NCI-H69 (cell line): ENCODE data around the gene GNPTAB.
A peak's percentile ranks its signal among the peaks of the same experiment; 100 is the strongest.
"Not testable (repeated sequence)": the region's sequence is repeated elsewhere in the genome, so short reads cannot be mapped to it uniquely, and the experiment has no call there.

Experiments
- DNase-seq: peaks from one replicate; lab custom pipeline; 2025; lab: John Stamatoyannopoulos, UW

GNPTAB gene

DNA sequence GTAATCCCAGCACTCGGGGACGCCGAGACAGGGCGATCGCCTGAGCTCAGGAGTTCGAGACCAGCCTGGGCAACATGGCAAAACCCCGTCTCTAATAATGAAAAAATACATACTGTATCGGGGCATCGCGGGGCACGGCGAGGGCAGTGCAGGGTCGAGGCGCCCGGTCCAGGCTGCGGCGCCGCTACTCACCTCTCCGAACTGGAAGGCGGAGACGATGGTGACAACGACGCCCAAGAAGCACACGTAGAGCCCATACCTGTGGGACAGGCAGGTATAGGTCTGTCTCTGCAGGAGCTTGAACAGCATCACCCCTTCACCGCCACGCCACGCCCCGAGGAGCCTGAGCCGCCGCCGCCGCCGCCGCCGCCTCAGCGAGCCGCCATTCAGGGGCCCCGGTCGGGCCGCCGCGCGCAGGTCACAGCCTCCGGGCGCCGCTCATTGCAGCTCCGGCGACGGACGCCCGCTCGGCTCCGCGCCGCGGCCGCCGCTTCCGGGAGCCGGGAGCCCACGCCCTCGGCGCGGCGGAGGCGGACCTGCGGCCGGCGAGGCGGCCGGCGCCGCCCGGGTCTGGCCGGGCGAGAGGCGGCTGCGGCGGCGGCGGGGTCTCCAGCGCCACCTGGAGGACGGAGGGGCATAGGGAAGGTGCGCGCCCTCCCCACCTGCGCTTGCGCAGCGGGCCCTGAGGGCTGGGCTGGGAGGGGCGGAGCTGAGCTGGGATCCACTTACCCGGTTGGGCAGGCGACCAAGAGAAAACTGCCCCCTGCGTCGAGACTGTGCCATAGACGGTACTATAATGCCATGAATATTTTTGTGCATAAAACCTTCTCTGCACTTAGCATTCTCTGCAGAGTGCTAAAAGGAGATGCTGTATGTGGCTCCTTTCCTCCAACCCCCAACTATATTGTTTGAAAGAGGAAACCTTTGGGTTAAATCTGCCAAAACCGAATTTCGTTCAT is at the start of gene GNPTAB:
TSS of gene GNPTAB (minus strand) at position 593 of the 959 bp plus-strand sequence. CDS start at position 309, 284 bp downstream.
- DNase-seq = peak; percentile 96

DNA sequence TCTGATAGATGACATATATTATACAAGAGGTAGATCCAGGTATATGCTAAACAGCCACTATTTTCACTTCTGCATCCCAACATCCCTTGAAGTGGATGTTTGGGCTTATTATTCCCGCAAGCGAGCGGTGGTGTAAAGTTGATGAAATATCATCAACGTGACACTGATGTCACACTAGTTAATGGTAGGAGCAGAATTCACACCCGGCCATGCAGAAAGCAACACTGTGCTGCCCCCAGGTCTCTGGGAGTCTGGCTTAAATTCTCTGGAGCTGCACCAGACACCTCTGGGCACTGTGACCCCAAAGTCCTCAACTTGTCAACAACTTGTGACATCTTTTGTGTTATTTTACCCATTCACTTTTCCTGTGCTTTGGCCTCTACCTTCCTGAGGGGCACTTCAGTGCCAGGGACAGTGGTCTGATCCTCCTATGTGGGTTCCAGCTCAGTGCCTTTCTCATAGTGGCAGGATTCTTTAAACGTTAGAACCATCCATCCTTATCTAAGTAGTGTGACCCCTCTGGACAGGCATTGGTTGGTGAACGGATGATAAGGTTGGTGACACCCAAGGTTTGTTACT is 47.6 kb upstream of the GNPTAB start:
- DNase-seq = no peak

- no peak for DNase-seq
These were observed 47.1 kb upstream of the GNPTAB start for GRCh38 chr12:101877806-101878242.

DNA sequence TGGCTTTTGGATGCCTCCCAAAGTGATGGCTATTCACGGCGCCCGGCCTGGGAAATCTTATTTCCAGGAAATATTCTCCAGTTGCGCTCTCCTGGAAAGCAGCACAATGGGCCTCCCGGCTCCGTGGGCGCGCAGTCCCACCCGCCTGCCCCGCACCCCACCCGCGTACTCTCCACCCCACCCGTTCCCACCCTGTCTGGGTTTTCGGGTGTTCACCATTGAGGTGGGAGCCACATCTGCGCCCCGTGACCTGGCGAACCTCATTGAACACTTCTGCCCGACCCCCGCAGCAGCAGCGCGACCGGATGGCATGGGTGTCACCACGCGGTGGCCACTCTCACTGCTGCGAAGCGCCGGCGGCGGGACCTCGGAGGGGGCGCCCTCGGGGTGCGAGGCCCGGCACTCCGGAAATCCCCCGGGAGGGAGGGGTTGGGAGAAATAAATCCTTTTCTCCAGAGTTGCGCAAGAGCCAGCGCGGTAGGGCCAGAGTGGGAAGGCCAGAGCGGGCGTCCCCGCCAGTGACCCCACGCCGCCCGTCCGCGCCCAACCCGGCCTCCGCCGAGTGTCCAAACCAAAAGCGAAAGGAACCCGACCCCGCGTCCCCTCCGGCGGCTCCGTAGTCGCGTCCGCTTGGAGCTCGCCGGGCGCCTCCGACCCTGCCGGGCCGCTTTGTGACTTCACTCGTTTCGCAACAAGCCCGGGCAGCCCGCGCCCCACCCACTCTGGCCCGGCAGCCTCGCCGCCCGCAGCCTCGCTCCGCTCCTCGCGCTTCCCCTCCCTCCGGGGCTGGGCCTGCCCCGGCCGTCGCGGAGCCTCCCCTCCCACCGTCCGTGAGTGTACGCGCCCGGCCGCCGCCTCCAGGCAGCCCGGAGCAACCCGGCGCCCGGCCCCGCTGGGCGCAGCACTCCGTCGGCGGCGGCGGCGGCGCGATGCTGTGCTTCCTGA is 46.4 kb upstream of the GNPTAB start, which contains the start of gene DRAM1:
TSS of gene DRAM1 (plus strand) at position 720 of the 945 bp plus-strand sequence. CDS start at position 930, 210 bp downstream.
- peak; percentile 86 for DNase-seq

DNA sequence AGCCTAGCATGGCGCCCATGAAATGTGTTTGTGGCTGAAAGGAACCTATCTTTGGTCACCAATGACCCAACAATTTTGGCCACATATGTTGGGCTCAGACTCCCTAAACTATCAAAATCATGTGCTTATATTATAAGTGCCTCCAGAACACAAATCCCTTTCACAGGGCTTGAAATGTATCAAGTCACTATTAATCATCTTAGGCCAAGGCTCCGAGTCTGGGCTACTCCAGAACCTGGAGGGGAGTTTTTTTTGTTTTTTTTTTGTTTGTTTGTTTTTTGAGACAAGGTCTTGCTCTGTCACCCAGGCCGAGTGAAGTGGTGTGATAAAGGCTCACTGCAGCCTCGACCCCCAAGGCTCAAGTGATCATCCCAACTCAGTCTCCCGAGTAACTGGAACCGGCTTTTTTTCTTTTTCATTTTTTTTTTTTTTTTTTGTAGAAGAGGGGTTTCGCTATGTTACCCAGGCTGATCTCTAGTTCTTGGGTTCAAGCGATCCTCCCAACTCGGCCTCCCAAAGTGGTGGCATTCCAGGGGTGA is 45.6 kb upstream of the GNPTAB start:
- no peak for DNase-seq

- no peak for DNase-seq
These were observed 44.4 kb upstream of the GNPTAB start for GRCh38 chr12:101875162-101875561.

DNA sequence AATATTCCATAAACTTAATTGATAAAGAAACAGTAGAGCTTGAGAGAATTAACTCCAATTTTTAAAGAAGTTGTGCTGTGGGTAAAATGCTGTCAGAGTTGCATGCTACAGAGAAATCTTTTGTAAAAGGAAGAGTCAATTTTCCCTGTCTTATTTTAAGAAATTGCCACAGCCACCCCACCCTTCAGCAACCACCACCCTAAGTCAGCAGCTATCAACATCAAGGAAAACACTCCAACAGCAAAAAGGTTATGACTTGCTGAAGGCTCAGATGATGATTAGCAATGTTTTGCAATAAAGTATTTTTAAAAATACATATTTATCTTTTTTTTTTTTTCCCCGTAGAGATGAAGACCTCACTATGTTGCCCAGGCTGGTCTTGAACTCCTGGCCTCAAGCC is 40.2 kb upstream of the GNPTAB start:
- no peak for DNase-seq

GRCh38 chr12:101867619-101868018 is 36.9 kb upstream of the GNPTAB start:
- DNase-seq = not testable (repeated sequence)

DNA sequence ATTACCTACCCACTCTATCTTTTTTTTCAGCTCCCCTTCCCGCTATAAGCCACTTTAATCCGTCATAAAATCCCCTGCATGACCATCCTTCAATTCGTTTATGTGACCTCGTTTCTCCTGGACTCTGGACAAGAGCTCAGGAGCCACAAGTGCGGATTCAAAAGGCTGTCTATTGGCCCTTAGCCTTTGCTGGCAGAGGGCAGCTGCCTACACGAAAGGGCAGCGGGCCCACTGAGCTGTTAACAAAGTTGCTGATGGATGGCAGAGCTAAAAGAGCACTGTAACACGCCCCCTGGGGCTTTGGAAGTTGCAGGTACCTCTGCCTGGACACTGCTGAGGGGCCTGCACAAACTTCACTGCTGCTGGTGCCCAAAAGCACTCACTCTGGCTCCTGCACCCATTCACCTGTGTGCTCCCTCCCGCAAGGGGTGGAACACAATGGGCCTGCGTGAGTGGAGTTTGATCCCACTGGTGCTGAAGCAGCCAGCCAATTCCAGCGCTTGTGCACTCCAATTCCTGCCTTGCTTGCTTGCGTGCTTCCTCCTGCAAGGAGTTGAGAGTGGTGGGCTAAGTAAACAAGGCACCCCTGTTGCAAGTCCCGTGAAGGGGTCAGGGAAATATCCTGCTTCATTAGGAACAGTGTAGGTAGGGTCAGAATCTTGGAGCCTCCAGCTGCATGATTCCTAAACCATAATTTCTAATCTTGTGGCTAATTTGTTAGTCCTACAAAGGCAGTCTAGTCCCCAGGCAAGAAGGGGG is 36.0 kb upstream of the GNPTAB start:
- DNase-seq = no peak

DNA sequence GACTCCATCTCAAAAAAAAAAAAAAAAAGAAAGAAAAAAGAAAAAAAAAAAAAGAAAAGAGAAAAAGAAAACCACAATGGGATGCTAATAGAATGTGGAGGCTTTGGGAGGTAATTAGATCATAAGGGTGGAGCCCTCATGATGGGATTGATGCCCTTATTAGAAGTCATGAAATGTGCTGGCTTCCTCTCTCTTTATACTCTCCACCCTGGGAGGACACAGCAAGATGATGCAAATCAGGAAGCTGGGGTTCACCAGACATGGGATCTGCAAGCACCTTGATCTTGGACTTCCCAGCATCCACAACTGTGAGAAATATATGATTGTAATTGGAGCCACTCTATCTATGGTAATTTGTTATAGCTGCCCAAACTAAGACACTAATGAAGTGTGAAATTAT is 33.2 kb upstream of the GNPTAB start:
- no peak for DNase-seq

DNA sequence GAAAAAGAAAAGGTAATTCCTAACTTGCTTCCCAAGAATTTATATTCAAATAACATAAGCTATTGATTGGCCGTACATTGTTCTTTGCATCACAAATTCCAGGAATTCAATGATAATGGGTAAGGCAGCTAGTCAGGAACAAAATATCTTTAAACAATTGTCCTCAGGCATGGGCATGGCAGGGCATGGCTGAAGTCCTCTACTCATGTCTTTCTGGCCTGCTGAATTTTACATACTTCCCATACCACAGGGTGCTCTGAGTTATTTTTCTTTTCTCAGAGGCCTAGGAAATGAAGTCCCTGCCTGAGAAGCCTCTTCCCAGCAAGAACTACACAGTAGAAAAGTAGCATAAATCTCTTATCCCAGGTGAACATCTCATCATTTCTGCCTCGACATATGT is 31.5 kb upstream of the GNPTAB start:
- DNase-seq = no peak

DNA sequence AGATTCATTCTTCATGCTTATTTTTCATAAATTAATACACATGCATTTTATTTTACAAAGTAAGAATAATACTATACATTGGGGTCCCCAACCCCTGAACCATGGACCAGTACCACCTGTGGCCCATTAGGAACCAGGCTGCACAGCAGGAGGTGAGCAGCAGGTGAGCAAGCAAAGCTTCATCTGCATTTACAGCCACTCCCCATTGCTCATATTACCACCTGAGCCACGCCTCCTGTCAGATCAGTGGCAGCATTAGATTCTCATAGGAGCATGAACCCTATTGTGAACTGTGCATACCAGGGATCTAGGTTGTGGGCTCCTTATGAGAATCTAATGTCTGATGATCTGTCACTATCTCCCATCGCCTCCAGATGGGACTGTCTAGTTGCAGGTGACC is 30.9 kb upstream of the GNPTAB start:
- DNase-seq = not testable (repeated sequence)

- DNase-seq = no peak
These were observed 29.2 kb upstream of the GNPTAB start for GRCh38 chr12:101859664-101860607.

DNA sequence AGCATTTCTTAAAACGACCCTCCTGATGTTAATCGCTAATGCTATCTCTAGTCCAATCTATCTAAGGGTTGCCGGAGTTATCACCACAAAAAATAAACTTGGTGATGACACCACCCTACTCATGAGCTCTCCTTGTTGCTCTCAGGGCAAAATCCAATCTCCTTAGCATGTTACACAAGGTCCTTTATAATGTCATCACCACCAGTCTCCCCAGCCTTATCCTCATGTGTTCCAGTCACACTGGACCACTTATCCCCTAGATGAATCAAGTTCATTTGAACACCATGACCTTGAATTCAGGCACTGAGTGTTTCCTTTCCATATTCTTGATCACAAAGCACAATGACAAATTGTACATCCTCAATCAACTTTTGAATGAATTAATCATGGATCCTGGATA is 27.6 kb upstream of the GNPTAB start:
- no peak for DNase-seq

DNA sequence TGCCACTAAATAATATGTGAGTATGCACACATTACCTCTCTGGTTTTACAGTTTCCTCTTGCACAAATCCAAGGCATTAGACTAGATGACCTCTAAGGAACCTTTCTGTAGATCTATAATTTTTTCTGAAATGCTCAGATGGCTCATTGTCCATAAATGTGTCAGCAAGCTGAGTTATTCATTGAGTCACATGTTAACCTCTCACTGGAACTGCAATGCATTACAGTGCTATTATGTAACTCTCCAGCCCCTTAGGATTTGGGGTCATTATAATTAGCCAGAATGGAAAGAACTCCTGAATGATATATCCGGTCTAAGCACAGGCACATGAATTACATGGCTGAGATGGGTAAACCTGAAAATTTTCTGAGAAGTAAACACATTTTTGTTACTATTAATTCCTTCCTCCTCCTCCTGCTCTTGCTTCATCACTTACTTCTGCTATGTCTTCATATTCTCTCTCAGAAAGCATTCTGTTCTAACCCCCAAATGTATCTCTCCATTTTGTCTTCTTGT is 26.3 kb upstream of the GNPTAB start:
- peak; percentile 75 for DNase-seq

GRCh38 chr12:101856614-101857013 is 25.9 kb upstream of the GNPTAB start:
- DNase-seq = not testable (repeated sequence)

DNA sequence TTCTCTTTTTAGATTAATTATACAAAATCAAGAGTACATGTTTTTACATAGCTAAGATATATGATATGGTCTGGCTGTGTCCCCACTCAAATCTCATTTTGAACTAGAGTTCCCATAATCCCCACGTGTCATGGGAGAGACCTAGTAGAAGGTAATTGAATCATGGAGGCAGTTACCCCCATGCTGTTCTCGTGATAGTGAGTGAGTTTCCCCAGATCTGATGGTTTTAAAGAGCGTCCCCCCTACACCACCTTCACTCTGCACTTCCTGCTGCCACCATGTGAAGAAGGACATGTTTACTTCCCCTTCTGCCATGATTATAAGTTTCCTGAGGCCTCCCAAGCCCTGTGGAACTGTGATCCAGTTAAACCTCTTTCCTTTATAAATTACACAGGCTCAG is 25.2 kb upstream of the GNPTAB start:
- no peak for DNase-seq

GRCh38 chr12:101855364-101855884 is 24.7 kb upstream of the GNPTAB start:
- DNase-seq = no peak

GRCh38 chr12:101854747-101855146 is 24.0 kb upstream of the GNPTAB start:
- no peak for DNase-seq
